CD14-positive monocyte (primary cell): ENCODE measurements around the gene DUSP9. TPM values are rescaled to one million over a fixed set of nuclear protein-coding genes. Genes with fewer than 3 reads are reported as not detected.

Experiments
- DNase-seq, 3 donors: peaks; one replicate each; pipeline ENCODE4 v3.0.0-alpha.2; 2011 to 2022
- H2AFZ ChIP-seq: 2 replicates; pipeline ENCODE4 v1.6.0; 2012; ENCODE audit warnings: mild to moderate bottlenecking, low read depth, low read length, inconsistent platforms; ENCODE audit not compliant: insufficient read depth, poor library complexity, severe bottlenecking
- H3K27ac ChIP-seq, 2 donors: 1 replicate in 1 of 2; 2 replicates in 1 of 2; pipeline ENCODE4 v1.5.1; 2012 to 2013; ENCODE audit warnings: low read length in 2 of 2, control low read depth in 1 of 2, inconsistent platforms in 1 of 2, low read depth in 1 of 2, mild to moderate bottlenecking in 1 of 2
- H3K27me3 ChIP-seq, 2 donors: one replicate each; pipeline versions ENCODE4 v1.6.0 to v1.6.1; 2011 to 2013; ENCODE audit warnings: low read length in 2 of 2; ENCODE audit not compliant: control insufficient read depth in 2 of 2, insufficient read depth in 2 of 2
- H3K36me3 ChIP-seq, 2 donors: replicated peaks in 1 of 2; 1 replicate in 1 of 2; 2 replicates in 1 of 2; pipeline versions ENCODE4 v1.5.1 to v1.6.1; 2012 to 2013; ENCODE audit warnings: low read length in 2 of 2, control low read depth in 1 of 2, inconsistent platforms in 1 of 2, mild to moderate bottlenecking in 1 of 2; ENCODE audit not compliant: insufficient read depth in 2 of 2, control insufficient read depth in 1 of 2
- H3K4me1 ChIP-seq, 2 donors: 1 replicate in 1 of 2; 2 replicates in 1 of 2; pipeline versions ENCODE4 v1.5.1 to v1.6.1; 2012 to 2013; ENCODE audit warnings: low read length in 2 of 2, control low read depth in 1 of 2, inconsistent platforms in 1 of 2, mild to moderate bottlenecking in 1 of 2, moderate library complexity in 1 of 2; ENCODE audit not compliant: insufficient read depth in 2 of 2, control insufficient read depth in 1 of 2
- H3K4me2 ChIP-seq: replicated peaks from 2 replicates; pipeline ENCODE3; 2012; ENCODE audit warnings: low read length, moderate library complexity, mild to moderate bottlenecking; ENCODE audit not compliant: poor library complexity, severe bottlenecking; ENCODE audit errors: extremely low read depth
- H3K4me3 ChIP-seq, 3 experiments: fragments of 200-600 bp in 1 of 3; sonication (generic) in 1 of 3; replicated peaks in 1 of 3; 1 replicate in 2 of 3; 2 replicates in 1 of 3; pipeline ENCODE4 v1.5.1; 2011 to 2013; ENCODE audit warnings: low read length in 3 of 3, mild to moderate bottlenecking in 3 of 3, control low read depth in 2 of 3, low read depth in 2 of 3, inconsistent platforms in 1 of 3, moderate library complexity in 1 of 3
- H3K79me2 ChIP-seq: 2 replicates; pipeline ENCODE4 v1.6.0; 2012; ENCODE audit warnings: mild to moderate bottlenecking, control low read depth, inconsistent platforms, low read length, moderate library complexity; ENCODE audit not compliant: insufficient read depth
- H3K9ac ChIP-seq: 2 replicates; pipeline ENCODE4 v1.6.0; 2017; ENCODE audit warnings: low read length, mild to moderate bottlenecking; ENCODE audit not compliant: insufficient read depth, poor library complexity, severe bottlenecking
- H3K9me3 ChIP-seq, 2 donors: replicated peaks in 1 of 2; 1 replicate in 1 of 2; 2 replicates in 1 of 2; pipeline versions ENCODE4 v1.5.1 to v1.6.1; 2012 to 2013; ENCODE audit warnings: low read length in 2 of 2, control low read depth in 1 of 2; ENCODE audit not compliant: control insufficient read depth in 1 of 2, insufficient read depth in 1 of 2
- H4K20me1 ChIP-seq: 2 replicates; pipeline ENCODE4 v1.6.0; 2012; ENCODE audit warnings: mild to moderate bottlenecking, low read length, control low read depth, moderate library complexity; ENCODE audit not compliant: insufficient read depth
- H3K27ac Mint-ChIP-seq, 7 donors: one replicate each; pipeline ENCODE4 v1.8.0; 2020; ENCODE audit warnings: mild to moderate bottlenecking in 7 of 7, mixed read lengths in 7 of 7, moderate library complexity in 6 of 7, inconsistent platforms in 2 of 7
- H3K27me3 Mint-ChIP-seq, 3 donors: one replicate each; pipeline ENCODE4 v1.8.0; 2021 to 2022; ENCODE audit warnings: low read depth in 3 of 3, mild to moderate bottlenecking in 3 of 3, mixed read lengths in 3 of 3, moderate library complexity in 3 of 3, inconsistent platforms in 1 of 3
- H3K36me3 Mint-ChIP-seq, 2 donors: one replicate each; pipeline ENCODE4 v1.8.0; 2020; ENCODE audit warnings: mixed read lengths in 2 of 2, inconsistent platforms in 1 of 2, mild to moderate bottlenecking in 1 of 2
- H3K4me1 Mint-ChIP-seq: one replicate; pipeline ENCODE4 v1.8.0; 2020; ENCODE audit warnings: mild to moderate bottlenecking, mixed read lengths
- H3K4me3 Mint-ChIP-seq, 2 donors: one replicate each; pipeline ENCODE4 v1.8.0; 2020; ENCODE audit warnings: mild to moderate bottlenecking in 2 of 2, mixed read lengths in 2 of 2, moderate library complexity in 1 of 2
- H3K9me3 Mint-ChIP-seq, 7 donors: one replicate each; pipeline ENCODE4 v1.8.0; 2020 to 2022; ENCODE audit warnings: mixed read lengths in 7 of 7, mild to moderate bottlenecking in 6 of 7, moderate library complexity in 6 of 7, inconsistent platforms in 2 of 7
- CTCF ChIP-seq: fragments of 200-600 bp; IDR thresholded peaks from one replicate; pipeline ENCODE4 v1.8.0; 2022; ENCODE audit warnings: antibody characterized with exemption, mild to moderate bottlenecking
- WGBS: methylation state at CpG from one replicate; pipeline ENCODE4 v1.1.5; 2013; ENCODE audit warnings: missing lambda C conversion rate; ENCODE audit not compliant: insufficient coverage; 5-methylcytosine and 5-hydroxymethylcytosine counted together
- intact Hi-C, 2 donors: fragments of 100-400 bp; cut with micrococcal nuclease; formaldehyde crosslinking; loops; one replicate each; pipeline versions ENCODE4 v1.15.0 to v1.15.1; 2023
- polyA plus RNA-seq, 3 donors: library from polyadenylated mRNA; depleted of rRNA in 1 of 3; unstranded in 2 of 3; stranded (reverse) in 1 of 3; fragments of 300-500 nt in 2 of 3; fragments of >200 nt in 1 of 3; fragmentation: Illumina TruSeq in 2 of 3; gene quantifications; 1 replicate in 2 of 3; 2 replicates in 1 of 3; pipeline ENCODE4 v1.2.3, GENCODE V29; 2012 to 2021

The DUSP9 gene
- polyA plus RNA-seq, 3 donors: not detected

GRCh38 chrX:153633048-153633447, 14.0 kb upstream of the DUSP9 start:
- H3K27ac ChIP-seq: no peak overlapping the region
- WGBS: 100% methylated on average over 4 of the region's 14 CpGs
- no peaks in the 10 kb centered on the region for H3K4me1 ChIP-seq
- Mint-ChIP-seq H3K4me3 (no peak overlapping the region), H3K4me1 (no peaks in the 10 kb centered on the region), H3K36me3 (no peaks in the 10 kb centered on the region), H3K27me3 (peaks cover 2 to 10% (median 7%) of the 10 kb centered on the region in 3 donors), H3K9me3 (peaks cover 0 to 21% (median 8%) of the 10 kb centered on the region in 7 donors), H3K27ac (no peak overlapping the region)
- H4K20me1 ChIP-seq: no peaks in the 10 kb centered on the region
- H3K4me2 ChIP-seq: no peak overlapping the region
- DNase-seq: no peak
- no peak overlapping the region for H2AFZ ChIP-seq
- TF ChIP-seq CTCF: no peak
- H3K79me2 ChIP-seq: no peaks in the 10 kb centered on the region
- H3K36me3 ChIP-seq: no peaks in the 10 kb centered on the region
- H3K9me3 ChIP-seq: peaks cover 0 to 14% of the 10 kb centered on the region in 2 donors
- H3K27me3 ChIP-seq: no peaks in the 10 kb centered on the region
- intact Hi-C loops: no loop called here
- no peak overlapping the region for H3K4me3 ChIP-seq
- no peak overlapping the region for H3K9ac ChIP-seq

- H3K4me3 ChIP-seq: no peak overlapping the region
- H3K27ac ChIP-seq: no peak overlapping the region
- H3K9ac ChIP-seq: no peak overlapping the region
- no peak overlapping the region for H3K4me2 ChIP-seq
- no peaks in the 10 kb centered on the region for H3K36me3 Mint-ChIP-seq
- H3K9me3 ChIP-seq: peaks cover 0 to 14% of the 10 kb centered on the region in 2 donors
- peaks cover 0 to 21% (median 8%) of the 10 kb centered on the region in 7 donors for H3K9me3 Mint-ChIP-seq
- H3K36me3 ChIP-seq: no peaks in the 10 kb centered on the region
- no peaks in the 10 kb centered on the region for H3K4me1 ChIP-seq
- no peaks in the 10 kb centered on the region for H3K79me2 ChIP-seq
- no peak overlapping the region for H2AFZ ChIP-seq
- DNase-seq: no peak
- H3K27me3 ChIP-seq: no peaks in the 10 kb centered on the region
- peaks cover 2 to 14% (median 7%) of the 10 kb centered on the region in 3 donors for H3K27me3 Mint-ChIP-seq
- intact Hi-C loops: no loop called here
- H3K27ac Mint-ChIP-seq: no peak overlapping the region
- 96% methylated on average over 9 of the region's 15 CpGs for WGBS
- no peak for TF ChIP-seq CTCF
- no peaks in the 10 kb centered on the region for H3K4me1 Mint-ChIP-seq
- no peaks in the 10 kb centered on the region for H4K20me1 ChIP-seq
- no peak overlapping the region for H3K4me3 Mint-ChIP-seq
Measured at GRCh38 chrX:153633607-153634180, 13.3 kb upstream of the DUSP9 start.
